DND-41 (cell line): ENCODE data around the gene ZNF133.

ENCODE experiments used
- CTCF ChIP-seq: IDR thresholded peaks from 2 replicates; pipeline ENCODE4 v1.5.1; 2012; ENCODE audit warnings: borderline replicate concordance, low read length, moderate library complexity, mild to moderate bottlenecking; ENCODE audit not compliant: poor library complexity, severe bottlenecking; ENCODE audit errors: extremely low read depth
- EZH2 ChIP-seq: IDR thresholded peaks from 3 replicates; pipeline ENCODE4 v1.6.1; 2012; ENCODE audit warnings: borderline replicate concordance, low read depth, mild to moderate bottlenecking, moderate library complexity, low read length, inconsistent platforms; ENCODE audit not compliant: severe bottlenecking

DNA sequence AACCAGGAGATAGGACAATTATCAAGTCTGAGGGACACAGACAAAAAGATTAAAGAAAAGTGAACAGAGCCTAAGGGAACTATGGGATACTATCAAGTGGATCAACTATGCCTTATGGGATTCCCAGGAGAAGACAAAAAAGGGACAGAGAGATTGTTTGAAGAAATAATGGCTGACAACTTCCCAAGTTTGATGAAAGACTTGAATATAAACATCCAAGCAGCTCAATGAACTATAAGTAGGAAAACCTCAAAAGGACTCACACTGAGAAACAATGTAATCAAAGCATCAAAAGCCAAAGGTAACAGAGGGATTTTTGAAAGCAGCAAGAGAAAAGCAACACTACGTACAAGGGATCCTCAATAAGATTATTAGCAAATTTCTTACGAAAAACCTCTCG, 11.0 kb downstream of the ZNF133 start:
- TF ChIP-seq CTCF, result no peak
- no peak for TF ChIP-seq EZH2
